Body of pancreas (tissue), 4 donors: ENCODE measurements around the gene CFAP299. TPM values are rescaled to one million over a fixed set of nuclear protein-coding genes. Genes with fewer than 3 reads are reported as not detected.

Source experiments
- ATAC-seq: fragments of 150-250 bp; one replicate; pipeline ENCODE4 v1.9.1; 2016
- DNase-seq, 4 donors: peaks; one replicate each; pipeline ENCODE4 v3.0.0-alpha.2; 2019
- H3K27ac ChIP-seq, 4 donors: fragments of 200-600 bp; sonication (generic); 1 replicate in 3 of 4; 2 replicates in 1 of 4; pipeline versions ENCODE4 v1.5.1 to v1.6.1; 2016 to 2019; ENCODE audit warnings: mild to moderate bottlenecking in 1 of 4, mixed read lengths in 1 of 4, moderate library complexity in 1 of 4
- H3K27me3 ChIP-seq, 2 donors: fragments of 200-600 bp; sonication (generic); one replicate each; pipeline ENCODE4 v1.6.0; 2016; ENCODE audit warnings: mild to moderate bottlenecking in 1 of 2
- H3K36me3 ChIP-seq, 2 donors: fragments of 200-600 bp; sonication (generic); replicated peaks in 1 of 2; 2 replicates each; pipeline ENCODE4 v1.5.1; 2016; ENCODE audit warnings: low read depth in 2 of 2; ENCODE audit not compliant: insufficient read depth in 1 of 2
- H3K4me1 ChIP-seq: fragments of 200-600 bp; sonication (generic); one replicate; pipeline ENCODE4 v1.6.0; 2016
- H3K4me3 ChIP-seq, 2 donors: fragments of 200-600 bp; sonication (generic); 1 replicate in 1 of 2; 2 replicates in 1 of 2; pipeline ENCODE4 v1.5.1; 2016 to 2019
- H3K9me3 ChIP-seq, 3 donors: fragments of 200-600 bp; sonication (generic); 1 replicate in 2 of 3; 2 replicates in 1 of 3; pipeline ENCODE4 v1.5.1; 2016
- CTCF ChIP-seq, 7 experiments: fragments of 450-650 bp in 4 of 7; fragments of 200-600 bp in 3 of 7; sonication (generic) in 3 of 7; IDR thresholded peaks; one replicate each; pipeline ENCODE4 v1.5.1; 2016 to 2019; ENCODE audit warnings: antibody characterized with exemption in 7 of 7
- POLR2A ChIP-seq, 3 donors: fragments of 450-650 bp; IDR thresholded peaks; one replicate each; pipeline ENCODE4 v1.6.1; 2016; ENCODE audit warnings: antibody characterized with exemption in 3 of 3, mild to moderate bottlenecking in 2 of 3
- WGBS, 2 donors: methylation state at CpG; one replicate each; pipeline ENCODE4 v1.1.5; 2017; 5-methylcytosine and 5-hydroxymethylcytosine counted together
- intact Hi-C: fragments of 100-400 bp; cut with DNase I; formaldehyde crosslinking; loops from one replicate; pipeline ENCODE4 v1.15.1; 2023
- total RNA-seq, 2 donors: library from RNA; depleted of rRNA; stranded (reverse); fragments of >200 nt; gene quantifications; one replicate each; pipeline ENCODE4 v1.1.0, GENCODE V29; 2016

Gene CFAP299
- total RNA-seq, 2 donors from 2014 or later = not detected

GRCh38 chr4:80452768-80453167, 117.2 kb downstream of the CFAP299 start:
- H3K4me3 ChIP-seq = no peak overlapping the region
- no peak for TF ChIP-seq CTCF (IDR thresholded peaks at IDR 0.05)
- no peak for TF ChIP-seq POLR2A (IDR thresholded peaks at IDR 0.05)
- DNase-seq (no peak), ATAC-seq (no peak)
- H3K27ac ChIP-seq = no peak overlapping the region
- no peaks in the 10 kb centered on the region for H3K27me3 ChIP-seq
- intact Hi-C loops = no loop called here
- no peaks in the 10 kb centered on the region for H3K36me3 ChIP-seq
- H3K4me1 ChIP-seq = no peaks in the 10 kb centered on the region
- 40 to 49% methylated on average over 4 of the region's 4 CpGs for WGBS, 2 donors
- no peaks in the 10 kb centered on the region for H3K9me3 ChIP-seq

DNA sequence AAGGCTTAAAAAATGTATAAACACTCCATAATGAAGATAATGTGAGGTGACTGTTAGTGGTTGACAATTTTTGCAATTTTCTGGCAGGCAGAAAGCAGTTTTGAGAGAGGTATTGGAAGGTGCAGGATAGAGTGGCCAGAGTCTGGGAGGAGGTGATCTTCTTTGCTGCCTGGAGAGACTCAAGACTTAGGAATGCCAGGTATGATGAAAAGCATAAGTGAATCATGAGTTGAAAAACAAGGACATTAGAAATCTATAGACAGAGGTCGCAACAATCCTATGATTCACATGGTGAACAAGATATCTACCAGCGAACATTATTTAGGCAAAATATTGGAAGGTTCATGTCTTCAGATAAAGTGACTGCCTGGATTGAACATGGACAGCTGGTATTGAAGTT, 118.5 kb downstream of the CFAP299 start:
- WGBS, 2 donors = 76 to 88% methylated on average over 2 of the region's 2 CpGs
- TF ChIP-seq CTCF (IDR thresholded peaks at IDR 0.05) (no peak), POLR2A (IDR thresholded peaks at IDR 0.05) (no peak)
- DNase-seq = no peak

DNA sequence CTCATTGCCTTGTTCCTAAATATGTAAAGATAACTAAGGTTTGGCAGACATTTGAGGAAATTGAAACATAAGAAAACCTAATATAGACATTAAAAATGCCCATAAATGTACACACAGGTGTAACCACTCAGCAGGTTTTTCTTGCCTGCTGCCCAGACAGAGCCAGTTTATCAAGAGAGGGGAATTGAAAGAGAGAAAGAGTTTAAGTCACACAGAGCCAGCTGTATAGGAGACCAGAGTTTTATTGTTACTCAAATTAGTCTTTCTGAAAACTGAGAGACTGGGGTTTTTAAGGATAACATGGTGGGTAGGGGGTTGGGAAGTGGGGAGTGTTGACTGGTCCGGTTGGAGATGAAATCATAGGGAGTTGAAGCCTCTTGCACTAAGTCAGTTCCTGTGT, 119.0 kb downstream of the CFAP299 start:
- Histone ChIP-seq H3K27ac (no peak overlapping the region), H3K4me1 (no peaks in the 10 kb centered on the region), H3K27me3 (no peaks in the 10 kb centered on the region), H3K9me3 (no peaks in the 10 kb centered on the region), H3K36me3 (no peaks in the 10 kb centered on the region), H3K4me3 (no peak overlapping the region)
- intact Hi-C loops = no loop called here
- WGBS, 2 donors = 48 to 68% methylated on average over 1 of the region's 1 CpG
- TF ChIP-seq CTCF (IDR thresholded peaks at IDR 0.05) = no peak
- TF ChIP-seq POLR2A (IDR thresholded peaks at IDR 0.05) = no peak
- ATAC-seq (no peak), DNase-seq (no peak)

More for the DNA sequence above, 118.5 kb downstream of the CFAP299 start:
- ATAC-seq = no peak
- Histone ChIP-seq H3K4me1 (no peaks in the 10 kb centered on the region), H3K9me3 (no peaks in the 10 kb centered on the region), H3K4me3 (no peak overlapping the region), H3K27ac (no peak overlapping the region), H3K36me3 (no peaks in the 10 kb centered on the region), H3K27me3 (no peaks in the 10 kb centered on the region)
- intact Hi-C loops = no loop called here

- Histone ChIP-seq H3K9me3 (no peaks in the 10 kb centered on the region), H3K4me1 (no peaks in the 10 kb centered on the region), H3K27me3 (no peaks in the 10 kb centered on the region), H3K27ac (no peak overlapping the region), H3K4me3 (no peak overlapping the region), H3K36me3 (no peaks in the 10 kb centered on the region)
- ATAC-seq (no peak), DNase-seq (no peak)
- 65 to 70% methylated on average over 1 of the region's 1 CpG for WGBS, 2 donors
- intact Hi-C loops = no loop called here
- TF ChIP-seq CTCF (IDR thresholded peaks at IDR 0.05) (no peak), POLR2A (IDR thresholded peaks at IDR 0.05) (no peak)
These were observed 124.5 kb downstream of the CFAP299 start for GRCh38 chr4:80459918-80460473.

DNA sequence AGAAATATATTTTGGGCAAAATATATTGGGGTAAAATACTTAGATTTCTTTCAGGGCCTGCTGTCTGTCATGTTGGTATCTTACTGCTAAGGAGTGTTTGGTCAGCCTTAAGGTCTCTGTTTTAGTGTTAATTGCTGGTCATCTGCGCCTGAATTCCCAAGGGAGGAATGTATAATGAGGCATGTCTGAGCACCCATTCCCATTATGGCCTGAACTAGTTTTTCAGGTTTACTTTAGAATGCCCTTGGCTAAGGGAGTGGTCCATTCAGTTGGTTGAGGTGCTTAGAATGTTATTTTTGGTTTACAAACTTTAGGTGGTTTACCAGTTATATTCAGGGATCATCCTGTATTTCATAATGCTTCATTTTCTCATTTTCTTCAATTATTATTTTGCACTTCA, 125.9 kb downstream of the CFAP299 start:
- no peaks in the 10 kb centered on the region for H3K36me3 ChIP-seq
- TF ChIP-seq CTCF (IDR thresholded peaks at IDR 0.05) (no peak), POLR2A (IDR thresholded peaks at IDR 0.05) (no peak)
- no peaks in the 10 kb centered on the region for H3K4me1 ChIP-seq
- DNase-seq (no peak), ATAC-seq (no peak)
- no peak overlapping the region for H3K4me3 ChIP-seq
- 56 to 71% methylated on average over 1 of the region's 1 CpG for WGBS, 2 donors
- intact Hi-C loops = no loop called here
- no peaks in the 10 kb centered on the region for H3K27me3 ChIP-seq
- H3K27ac ChIP-seq = no peak overlapping the region
- no peaks in the 10 kb centered on the region for H3K9me3 ChIP-seq
